Left kidney (tissue), 8 donors: ENCODE measurements around the gene KDM5B. TPM values are rescaled to one million over a fixed set of nuclear protein-coding genes. Genes with fewer than 3 reads are reported as not detected.
A peak's percentile ranks its signal among the peaks of the same experiment; 100 is the strongest.
"Not testable (repeated sequence)": the region's sequence is repeated elsewhere in the genome, so short reads cannot be mapped to it uniquely, and the experiment has no call there.

Experiments used
- DNase-seq: peaks from one replicate; pipeline ENCODE4 v3.0.0-alpha.2; 2013
- long read RNA-seq, 8 donors: transcript quantifications; one replicate each; lab custom pipeline, GENCODE V29; 2026
- polyA plus RNA-seq: library from polyadenylated mRNA; unstranded; fragments of 120-200 nt; gene quantifications from one replicate; pipeline ENCODE4 v1.2.1, GENCODE V29; 2013; ENCODE audit not compliant: insufficient read length

The KDM5B gene
- 108 TPM for polyA plus RNA-seq
- long read RNA-seq, donor 1, full-length matches to known transcripts: 29 of 39 reads
- long read RNA-seq, donor 1, partial matches to known transcripts: 10 of 39 reads
- long read RNA-seq, donor 1, other reads (novel, unspliced or antisense): 0 of 39 reads
- long read RNA-seq, donor 2, full-length matches to known transcripts: 25 of 25 reads
- long read RNA-seq, donor 2, partial matches to known transcripts: 0 of 25 reads
- long read RNA-seq, donor 2, other reads (novel, unspliced or antisense): 0 of 25 reads
- long read RNA-seq, donor 3, full-length matches to known transcripts: 21 of 21 reads
- long read RNA-seq, donor 3, partial matches to known transcripts: 0 of 21 reads
- long read RNA-seq, donor 3, other reads (novel, unspliced or antisense): 0 of 21 reads
- long read RNA-seq, donor 4, transcript KDM5B-229 (1 exons, 3,141 nt): major isoform, 5 of 7 reads
- long read RNA-seq, donor 4, partial matches to known transcripts: 0 of 7 reads
- long read RNA-seq, donor 4, other reads (novel, unspliced or antisense): 0 of 7 reads
- long read RNA-seq, donor 5, full-length matches to known transcripts: 18 of 18 reads
- long read RNA-seq, donor 5, partial matches to known transcripts: 0 of 18 reads
- long read RNA-seq, donor 5, other reads (novel, unspliced or antisense): 0 of 18 reads
- long read RNA-seq, donor 6, full-length matches to known transcripts: 35 of 47 reads
- long read RNA-seq, donor 6, partial matches to known transcripts: 12 of 47 reads
- long read RNA-seq, donor 6, other reads (novel, unspliced or antisense): 0 of 47 reads
- long read RNA-seq, donor 7, full-length matches to known transcripts: 36 of 36 reads
- long read RNA-seq, donor 7, partial matches to known transcripts: 0 of 36 reads
- long read RNA-seq, donor 7, other reads (novel, unspliced or antisense): 0 of 36 reads
- long read RNA-seq, donor 8, full-length matches to known transcripts: 11 of 11 reads
- long read RNA-seq, donor 8, partial matches to known transcripts: 0 of 11 reads
- long read RNA-seq, donor 8, other reads (novel, unspliced or antisense): 0 of 11 reads

GRCh38 chr1:202807926-202808757 lies at the start of gene KDM5B:
Gene KDM5B (minus strand): TSS chr1:202808421. CDS start chr1:202808305, 116 bp downstream.
- no peak for DNase-seq

GRCh38 chr1:202857136-202857610 lies 49.0 kb upstream of the KDM5B start:
- no peak for DNase-seq

- DNase-seq: no peak
Observed at GRCh38 chr1:202856014-202856413, 47.8 kb upstream of the KDM5B start.

GRCh38 chr1:202854787-202855186 lies 46.6 kb upstream of the KDM5B start:
- DNase-seq: no peak

- DNase-seq: peak; percentile 25
Observed at GRCh38 chr1:202852163-202852904, 44.1 kb upstream of the KDM5B start.

- no peak for DNase-seq
Observed at GRCh38 chr1:202850593-202851362, 42.6 kb upstream of the KDM5B start.

- DNase-seq: no peak
Observed at GRCh38 chr1:202848191-202848542, 39.9 kb upstream of the KDM5B start.

GRCh38 chr1:202844935-202845334 lies 36.7 kb upstream of the KDM5B start:
- DNase-seq: no peak

- no peak for DNase-seq
Observed at GRCh38 chr1:202844259-202844658, 36.0 kb upstream of the KDM5B start.

- DNase-seq: no peak
Observed at GRCh38 chr1:202843081-202843480, 34.9 kb upstream of the KDM5B start.

- DNase-seq: no peak
Observed at GRCh38 chr1:202837746-202838262, 29.6 kb upstream of the KDM5B start.

- no peak for DNase-seq
Observed at GRCh38 chr1:202836623-202837403, 28.6 kb upstream of the KDM5B start.

- no peak for DNase-seq
Observed at GRCh38 chr1:202835548-202836072, 27.4 kb upstream of the KDM5B start.

- DNase-seq: no peak
Observed at GRCh38 chr1:202834771-202835547, 26.7 kb upstream of the KDM5B start.

GRCh38 chr1:202831906-202832305 lies 23.7 kb upstream of the KDM5B start:
- DNase-seq: no peak

- DNase-seq: not testable (repeated sequence)
Observed at GRCh38 chr1:202829223-202829622, 21.0 kb upstream of the KDM5B start.

- DNase-seq: no peak
Observed at GRCh38 chr1:202825748-202826147, 17.5 kb upstream of the KDM5B start.

GRCh38 chr1:202821467-202821866 lies 13.2 kb upstream of the KDM5B start:
- no peak for DNase-seq
